Activated CD4-positive, alpha-beta memory T cell treated with anti-CD3 and anti-CD28 coated beads, Interleukin-2, amount 10 ng/mL, durations not matched to agents 7 days and 5 days (primary cell): Measurements from ENCODE around the gene MAPK11. TPM values are rescaled to one million over a fixed set of nuclear protein-coding genes. Genes with fewer than 3 reads are reported as not detected.

Experiments used
- CTCF ChIA-PET: fragments of 350-600 bp; sonication (Branson Sonifier 250); formaldehyde crosslinking; loops from one replicate; lab custom pipeline; 2021; ENCODE audit warnings: antibody characterized with exemption, inconsistent platforms; lab: Charles Lee
- POLR2A ChIA-PET: fragments of 350-600 bp; sonication (Branson Sonifier 250); formaldehyde crosslinking; loops from one replicate; lab custom pipeline; 2021; ENCODE audit warnings: antibody characterized with exemption; lab: Charles Lee
- DNase-seq: peaks from one replicate; pipeline ENCODE4 v3.0.0-alpha.2; 2020
- H3K27ac Mint-ChIP-seq: one replicate; pipeline ENCODE4 v1.8.0; 2021; ENCODE audit warnings: mild to moderate bottlenecking, mixed read lengths
- H3K27me3 Mint-ChIP-seq: one replicate; pipeline ENCODE4 v1.8.0; 2021; ENCODE audit warnings: mixed read lengths
- H3K36me3 Mint-ChIP-seq: one replicate; pipeline ENCODE4 v1.8.0; 2021; ENCODE audit warnings: low read depth, mixed read lengths
- H3K4me1 Mint-ChIP-seq: one replicate; pipeline ENCODE4 v1.8.0; 2021; ENCODE audit warnings: mixed read lengths
- H3K4me3 Mint-ChIP-seq: one replicate; pipeline ENCODE4 v1.8.0; 2021; ENCODE audit warnings: mild to moderate bottlenecking, mixed read lengths
- H3K9me3 Mint-ChIP-seq: one replicate; pipeline ENCODE4 v1.8.0; 2021; ENCODE audit warnings: mixed read lengths
- total RNA-seq, 2 experiments: library from RNA; stranded (reverse); gene quantifications; one replicate each; pipeline ENCODE4 v1.2.3, GENCODE V29; 2021

The MAPK11 gene
- total RNA-seq, 2 experiments from 2014 or later = 13.4 to 14.2 TPM

GRCh38 chr22:50286701-50287318 is 16.6 kb upstream of the MAPK11 start:
- no peak for DNase-seq
- H3K9me3 Mint-ChIP-seq = no peaks in the 10 kb centered on the region
- no peaks in the 10 kb centered on the region for H3K27me3 Mint-ChIP-seq
- H3K36me3 Mint-ChIP-seq = no peaks in the 10 kb centered on the region
- H3K4me1 Mint-ChIP-seq = no peaks in the 10 kb centered on the region
- no peak overlapping the region for H3K27ac Mint-ChIP-seq
- POLR2A ChIA-PET = no interaction called here
- CTCF ChIA-PET = no interaction called here
- H3K4me3 Mint-ChIP-seq = no peak overlapping the region

GRCh38 chr22:50286275-50286674 is 16.1 kb upstream of the MAPK11 start:
- DNase-seq = no peak
- Mint-ChIP-seq H3K27ac (no peak overlapping the region), H3K9me3 (no peaks in the 10 kb centered on the region), H3K36me3 (no peaks in the 10 kb centered on the region), H3K4me3 (no peak overlapping the region), H3K27me3 (no peaks in the 10 kb centered on the region), H3K4me1 (no peaks in the 10 kb centered on the region)
- ChIA-PET CTCF (no interaction called here), POLR2A (no interaction called here)

GRCh38 chr22:50285568-50286229 is 15.5 kb upstream of the MAPK11 start:
- POLR2A ChIA-PET = no interaction called here
- Mint-ChIP-seq H3K4me3 (no peak overlapping the region), H3K9me3 (no peaks in the 10 kb centered on the region), H3K4me1 (no peaks in the 10 kb centered on the region), H3K27me3 (no peaks in the 10 kb centered on the region), H3K36me3 (no peaks in the 10 kb centered on the region), H3K27ac (no peak overlapping the region)
- DNase-seq = no peak
- CTCF ChIA-PET = no interaction called here

DNA sequence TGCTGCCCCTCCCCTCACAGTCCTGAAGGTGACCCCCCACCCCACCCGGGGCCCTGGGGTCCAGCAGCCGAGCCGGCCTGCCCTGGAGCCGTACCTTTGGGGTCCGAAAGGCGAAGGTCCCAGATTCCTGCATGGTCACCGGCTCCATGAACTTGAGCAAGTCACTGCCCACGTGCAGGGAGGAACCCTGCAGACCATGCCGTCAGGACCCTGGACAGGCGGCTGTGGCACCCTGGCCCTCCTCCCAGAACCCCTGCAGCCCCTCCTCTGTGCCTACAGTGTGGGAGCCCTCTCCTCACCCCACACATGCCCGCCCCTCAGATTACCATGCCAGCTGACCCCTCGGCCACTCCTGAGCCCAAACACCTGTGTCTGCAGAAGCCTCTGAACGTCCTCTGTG is 14.3 kb upstream of the MAPK11 start:
- Mint-ChIP-seq H3K4me3 (no peak overlapping the region), H3K27ac (no peak overlapping the region), H3K36me3 (no peaks in the 10 kb centered on the region), H3K27me3 (no peaks in the 10 kb centered on the region), H3K9me3 (no peaks in the 10 kb centered on the region), H3K4me1 (no peaks in the 10 kb centered on the region)
- ChIA-PET POLR2A (no interaction called here), CTCF (no interaction called here)
- DNase-seq = no peak

GRCh38 chr22:50283821-50284220 is 13.6 kb upstream of the MAPK11 start:
- no peaks in the 10 kb centered on the region for H3K4me1 Mint-ChIP-seq
- H3K4me3 Mint-ChIP-seq = no peak overlapping the region
- CTCF ChIA-PET = no interaction called here
- H3K27me3 Mint-ChIP-seq = no peaks in the 10 kb centered on the region
- no peaks in the 10 kb centered on the region for H3K9me3 Mint-ChIP-seq
- POLR2A ChIA-PET = no interaction called here
- H3K27ac Mint-ChIP-seq = no peak overlapping the region
- no peak for DNase-seq
- H3K36me3 Mint-ChIP-seq = no peaks in the 10 kb centered on the region

DNA sequence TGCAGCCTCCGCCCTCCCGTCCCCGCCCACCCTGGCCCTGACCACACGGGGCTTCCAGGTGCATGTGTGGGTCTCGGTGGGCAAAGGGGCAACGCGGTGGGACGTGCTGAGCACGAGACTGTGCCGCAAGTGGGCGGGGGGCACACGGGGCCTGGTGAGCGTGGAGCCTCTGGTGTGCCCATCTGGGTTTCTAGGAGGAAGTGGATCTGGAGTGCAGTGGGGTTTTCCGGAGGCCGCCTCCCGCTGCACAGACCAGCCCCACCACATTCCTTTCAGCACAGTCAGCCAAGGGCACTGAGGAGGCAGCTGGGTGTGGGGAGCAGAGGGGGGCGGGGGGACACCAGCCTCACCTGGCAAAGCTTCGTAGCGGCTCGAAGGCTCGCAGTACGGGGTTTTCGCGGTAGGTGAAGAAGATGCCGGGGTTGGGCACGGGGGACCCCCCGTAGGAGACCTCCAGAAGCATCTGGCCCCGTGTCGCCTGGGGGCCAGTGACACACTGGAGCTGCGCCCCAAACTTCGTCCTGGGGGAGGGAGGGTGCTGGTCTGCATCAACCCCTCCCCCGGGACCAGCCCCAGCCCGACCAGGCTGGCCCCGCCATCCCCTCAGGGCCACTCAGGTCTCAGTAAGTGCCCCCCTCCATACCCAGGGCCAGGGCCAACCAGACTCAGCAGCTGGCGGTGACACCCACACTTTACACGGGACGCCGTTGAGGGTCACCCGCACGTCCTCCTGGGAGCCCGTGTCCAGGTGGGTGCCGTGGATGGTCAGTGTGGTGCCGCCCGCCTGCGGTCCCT is 12.4 kb upstream of the MAPK11 start:
- Mint-ChIP-seq H3K36me3 (no peaks in the 10 kb centered on the region), H3K27me3 (no peaks in the 10 kb centered on the region), H3K9me3 (no peaks in the 10 kb centered on the region), H3K27ac (no peak overlapping the region), H3K4me1 (no peaks in the 10 kb centered on the region), H3K4me3 (no peak overlapping the region)
- ChIA-PET CTCF (no interaction called here), POLR2A (no interaction called here)
- DNase-seq = no peak

- Mint-ChIP-seq H3K4me3 (no peak overlapping the region), H3K9me3 (no peaks in the 10 kb centered on the region), H3K27me3 (no peaks in the 10 kb centered on the region), H3K36me3 (no peaks in the 10 kb centered on the region), H3K27ac (no peak overlapping the region), H3K4me1 (no peaks in the 10 kb centered on the region)
- no peak for DNase-seq
- POLR2A ChIA-PET = no interaction called here
- CTCF ChIA-PET = no interaction called here
Measured at GRCh38 chr22:50281957-50282356, 11.8 kb upstream of the MAPK11 start.

GRCh38 chr22:50281384-50281760 is 11.2 kb upstream of the MAPK11 start:
- no peak overlapping the region for H3K4me3 Mint-ChIP-seq
- no peaks in the 10 kb centered on the region for H3K4me1 Mint-ChIP-seq
- no peaks in the 10 kb centered on the region for H3K27me3 Mint-ChIP-seq
- ChIA-PET CTCF (no interaction called here), POLR2A (no interaction called here)
- H3K27ac Mint-ChIP-seq = no peak overlapping the region
- no peaks in the 10 kb centered on the region for H3K36me3 Mint-ChIP-seq
- DNase-seq = no peak
- no peaks in the 10 kb centered on the region for H3K9me3 Mint-ChIP-seq

- H3K4me1 Mint-ChIP-seq = no peaks in the 10 kb centered on the region
- no peaks in the 10 kb centered on the region for H3K9me3 Mint-ChIP-seq
- POLR2A ChIA-PET = no interaction called here
- no peaks in the 10 kb centered on the region for H3K36me3 Mint-ChIP-seq
- no peaks in the 10 kb centered on the region for H3K27me3 Mint-ChIP-seq
- H3K4me3 Mint-ChIP-seq = no peak overlapping the region
- H3K27ac Mint-ChIP-seq = no peak overlapping the region
- no peak for DNase-seq
- CTCF ChIA-PET = no interaction called here
Measured at GRCh38 chr22:50280708-50281383, 10.7 kb upstream of the MAPK11 start.

DNA sequence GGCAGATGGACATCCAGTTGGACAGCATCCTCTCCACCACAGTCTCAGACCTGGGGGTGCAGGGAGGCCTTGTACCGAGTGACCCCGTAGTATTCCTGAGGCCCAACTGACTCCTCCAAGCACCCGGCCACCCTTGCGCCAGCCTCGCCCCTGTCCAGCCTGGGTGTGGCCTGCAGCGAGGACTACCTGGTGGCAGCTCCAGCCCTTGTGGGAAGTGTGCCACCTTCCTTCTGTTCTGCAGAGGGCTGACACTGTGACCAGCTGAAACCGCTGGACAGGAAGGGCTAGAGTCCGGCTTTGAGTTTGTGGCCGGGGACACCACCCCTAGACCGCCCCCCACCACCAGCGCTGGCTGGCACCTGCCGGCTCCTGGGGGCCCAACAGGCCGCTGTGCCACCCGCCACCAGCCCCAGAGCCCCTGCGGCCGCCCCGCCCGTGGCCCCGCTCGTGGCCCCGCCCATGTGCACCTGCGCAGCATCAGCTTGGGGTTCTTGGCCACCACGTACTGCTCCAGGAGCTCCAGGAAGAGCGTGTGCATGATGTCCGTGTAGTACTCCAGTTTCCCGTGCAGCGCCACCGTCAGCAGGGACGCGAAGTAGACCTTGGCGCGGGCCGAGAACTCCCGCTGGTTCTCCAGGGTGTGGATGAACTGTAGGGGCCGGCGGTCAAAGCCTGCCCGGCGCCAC is 10.0 kb upstream of the MAPK11 start:
- Mint-ChIP-seq H3K36me3 (no peaks in the 10 kb centered on the region), H3K4me1 (no peaks in the 10 kb centered on the region), H3K27ac (no peak overlapping the region), H3K4me3 (no peak overlapping the region), H3K9me3 (no peaks in the 10 kb centered on the region), H3K27me3 (no peaks in the 10 kb centered on the region)
- ChIA-PET POLR2A (no interaction called here), CTCF (interaction anchor here (1.5 kb wide), 1 partner anchor 217 kb away, joined by 3 read pairs; no protein-coding TSS in a partner anchor)
- no peak for DNase-seq

DNA sequence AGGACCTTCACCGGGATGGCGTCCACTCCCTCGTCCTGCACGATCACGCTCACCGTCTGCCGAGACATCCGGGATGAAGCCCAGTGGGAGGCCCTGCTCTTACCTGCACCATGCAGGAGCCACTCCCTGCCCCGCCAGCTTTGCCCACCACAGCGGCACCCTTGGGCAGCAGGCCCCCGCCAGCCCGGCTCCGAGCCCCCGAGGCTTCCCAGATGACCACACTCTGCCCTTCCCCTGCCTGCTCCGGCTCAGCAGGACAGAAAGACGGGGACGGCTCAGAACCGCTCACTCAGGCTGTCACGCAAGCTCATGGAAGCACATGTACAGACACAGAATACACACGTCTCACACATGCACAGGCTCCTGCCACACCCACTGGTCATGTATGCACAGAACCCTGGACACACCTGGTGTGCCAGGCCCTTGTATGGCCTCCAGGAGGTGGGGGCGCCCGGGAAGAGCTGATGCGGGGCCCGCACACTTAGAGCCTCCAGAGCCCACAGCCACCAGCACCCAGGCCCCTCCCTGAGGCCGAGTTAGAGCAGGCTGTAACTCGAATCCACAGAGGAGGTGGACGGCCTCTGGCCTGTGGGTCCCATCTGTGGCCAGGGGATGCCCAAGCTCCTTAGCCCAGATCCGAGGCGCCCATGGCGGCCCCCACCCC is 8.9 kb upstream of the MAPK11 start:
- ChIA-PET POLR2A (interaction anchor here (1.6 kb wide), 1 partner anchor 36 kb away, joined by 3 read pairs; no protein-coding TSS in a partner anchor), CTCF (interaction anchor here (1.5 kb wide), 1 partner anchor 218 kb away, joined by 3 read pairs; no protein-coding TSS in a partner anchor)
- Mint-ChIP-seq H3K4me1 (no peaks in the 10 kb centered on the region), H3K36me3 (no peaks in the 10 kb centered on the region), H3K27ac (no peak overlapping the region), H3K4me3 (no peak overlapping the region), H3K27me3 (no peaks in the 10 kb centered on the region), H3K9me3 (no peaks in the 10 kb centered on the region)
- DNase-seq = no peak

DNA sequence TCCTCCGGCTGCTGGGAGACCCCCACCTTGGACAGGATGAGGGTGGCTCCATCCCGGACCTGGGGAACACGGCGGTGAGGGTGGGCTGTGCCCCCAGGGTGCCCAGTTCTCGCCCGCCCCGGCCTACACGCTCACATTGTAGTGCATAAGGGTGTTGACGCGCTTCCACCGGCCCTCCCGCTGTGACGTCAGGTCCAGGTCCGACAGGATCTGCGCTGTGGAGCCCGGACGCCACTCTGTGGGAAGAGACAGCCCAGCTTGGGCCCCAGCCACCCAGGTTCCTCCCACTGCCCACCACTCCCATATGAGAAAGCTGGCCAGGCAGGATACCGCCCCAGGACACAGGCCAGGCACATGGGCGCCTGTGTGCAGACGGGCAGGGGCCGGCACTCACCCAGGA is 8.3 kb upstream of the MAPK11 start:
- Mint-ChIP-seq H3K36me3 (no peaks in the 10 kb centered on the region), H3K9me3 (no peaks in the 10 kb centered on the region), H3K4me1 (no peaks in the 10 kb centered on the region), H3K4me3 (no peak overlapping the region), H3K27me3 (no peaks in the 10 kb centered on the region), H3K27ac (no peak overlapping the region)
- ChIA-PET POLR2A (interaction anchor here (1.6 kb wide), 1 partner anchor 36 kb away, joined by 3 read pairs; no protein-coding TSS in a partner anchor), CTCF (interaction anchor here (1.5 kb wide), 1 partner anchor 219 kb away, joined by 3 read pairs; no protein-coding TSS in a partner anchor)
- DNase-seq = no peak
